WERI-Rb-1 (cell line): ENCODE measurements around the gene KCNN3.

Experiments used
- DNase-seq: peaks from one replicate; pipeline ENCODE4 v3.0.0-alpha.2; 2020
- H3K27ac ChIP-seq: fragments of 250-450 bp; sonication (Bioruptor Pico); 2 replicates; pipeline ENCODE4 v1.5.1; 2020; ENCODE audit warnings: mild to moderate bottlenecking, moderate library complexity
- H3K27me3 ChIP-seq: fragments of 250-450 bp; sonication (Bioruptor Pico); 2 replicates; pipeline ENCODE4 v1.5.1; 2021; ENCODE audit warnings: mild to moderate bottlenecking, low read depth, moderate library complexity; ENCODE audit not compliant: insufficient read depth, severe bottlenecking
- H3K36me3 ChIP-seq: fragments of 250-450 bp; sonication (Bioruptor Pico); 2 replicates; pipeline ENCODE4 v1.5.1; 2020; ENCODE audit warnings: mild to moderate bottlenecking, moderate library complexity
- H3K4me3 ChIP-seq: 2 replicates; pipeline ENCODE4 v1.5.1; 2011; ENCODE audit warnings: low read depth, mild to moderate bottlenecking, control low read depth, low read length
- H3K9me3 ChIP-seq: fragments of 250-450 bp; sonication (Bioruptor Pico); 2 replicates; pipeline ENCODE4 v1.5.1; 2021; ENCODE audit warnings: mild to moderate bottlenecking, moderate library complexity; ENCODE audit not compliant: severe bottlenecking
- TF ChIP-seq, protein P1 (sequence below): IDR thresholded peaks from 2 replicates; pipeline ENCODE4 v1.5.1; 2011; ENCODE audit warnings: low read depth, mild to moderate bottlenecking, control low read depth, inconsistent platforms, low read length

The KCNN3 gene

DNA sequence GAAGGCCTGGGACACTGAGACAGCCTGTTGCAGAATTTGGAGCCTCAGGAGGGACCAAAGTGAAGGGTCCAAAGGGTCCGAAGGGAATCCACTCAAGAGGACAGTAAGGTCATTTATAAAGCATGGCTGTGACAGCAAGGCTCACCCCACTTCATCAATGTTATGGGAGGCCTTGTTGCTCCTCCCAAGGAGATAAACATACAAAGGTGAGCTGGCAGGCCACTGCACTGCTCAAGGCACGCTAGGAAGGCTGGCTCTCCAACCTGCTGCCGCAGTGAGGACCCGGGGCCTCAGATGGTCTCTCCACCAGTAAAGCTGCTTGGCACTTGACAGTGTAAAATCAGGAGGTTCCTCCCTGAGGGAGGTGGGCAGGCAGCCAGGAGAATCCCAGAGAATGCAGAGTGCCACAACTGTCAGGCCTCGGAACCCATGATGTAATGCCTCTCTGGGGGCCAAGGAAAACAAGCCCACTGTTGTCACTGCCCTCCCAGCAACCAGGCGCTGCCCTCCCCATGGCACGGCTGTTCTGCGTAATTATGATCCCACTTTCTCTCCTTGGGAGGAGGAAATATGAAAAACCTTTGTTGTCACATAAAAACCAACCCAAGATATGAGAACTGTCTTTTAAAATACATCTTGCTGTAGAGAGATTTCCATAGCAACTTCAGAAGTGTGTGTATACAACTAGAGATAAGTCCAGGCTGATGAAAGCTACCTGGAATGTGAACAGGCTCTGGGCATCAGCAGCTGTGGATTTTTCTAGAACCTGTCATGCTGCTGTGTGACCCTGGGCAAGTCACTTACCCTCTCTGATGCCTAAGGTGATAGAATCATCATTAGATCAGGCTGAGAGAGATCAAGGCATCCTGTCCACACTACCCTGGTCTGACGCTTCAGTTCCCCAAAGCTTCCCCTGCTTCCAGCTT lies 102.5 kb downstream of the KCNN3 start:
- TF ChIP-seq, protein P1, sequence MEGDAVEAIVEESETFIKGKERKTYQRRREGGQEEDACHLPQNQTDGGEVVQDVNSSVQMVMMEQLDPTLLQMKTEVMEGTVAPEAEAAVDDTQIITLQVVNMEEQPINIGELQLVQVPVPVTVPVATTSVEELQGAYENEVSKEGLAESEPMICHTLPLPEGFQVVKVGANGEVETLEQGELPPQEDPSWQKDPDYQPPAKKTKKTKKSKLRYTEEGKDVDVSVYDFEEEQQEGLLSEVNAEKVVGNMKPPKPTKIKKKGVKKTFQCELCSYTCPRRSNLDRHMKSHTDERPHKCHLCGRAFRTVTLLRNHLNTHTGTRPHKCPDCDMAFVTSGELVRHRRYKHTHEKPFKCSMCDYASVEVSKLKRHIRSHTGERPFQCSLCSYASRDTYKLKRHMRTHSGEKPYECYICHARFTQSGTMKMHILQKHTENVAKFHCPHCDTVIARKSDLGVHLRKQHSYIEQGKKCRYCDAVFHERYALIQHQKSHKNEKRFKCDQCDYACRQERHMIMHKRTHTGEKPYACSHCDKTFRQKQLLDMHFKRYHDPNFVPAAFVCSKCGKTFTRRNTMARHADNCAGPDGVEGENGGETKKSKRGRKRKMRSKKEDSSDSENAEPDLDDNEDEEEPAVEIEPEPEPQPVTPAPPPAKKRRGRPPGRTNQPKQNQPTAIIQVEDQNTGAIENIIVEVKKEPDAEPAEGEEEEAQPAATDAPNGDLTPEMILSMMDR, result no peak
- H3K27me3 ChIP-seq, result peaks cover 21% of the 10 kb centered on the region
- H3K4me3 ChIP-seq, result no peak overlapping the region
- H3K27ac ChIP-seq, result no peak overlapping the region
- no peaks in the 10 kb centered on the region for H3K36me3 ChIP-seq
- no peak for DNase-seq
- no peaks in the 10 kb centered on the region for H3K9me3 ChIP-seq

DNA sequence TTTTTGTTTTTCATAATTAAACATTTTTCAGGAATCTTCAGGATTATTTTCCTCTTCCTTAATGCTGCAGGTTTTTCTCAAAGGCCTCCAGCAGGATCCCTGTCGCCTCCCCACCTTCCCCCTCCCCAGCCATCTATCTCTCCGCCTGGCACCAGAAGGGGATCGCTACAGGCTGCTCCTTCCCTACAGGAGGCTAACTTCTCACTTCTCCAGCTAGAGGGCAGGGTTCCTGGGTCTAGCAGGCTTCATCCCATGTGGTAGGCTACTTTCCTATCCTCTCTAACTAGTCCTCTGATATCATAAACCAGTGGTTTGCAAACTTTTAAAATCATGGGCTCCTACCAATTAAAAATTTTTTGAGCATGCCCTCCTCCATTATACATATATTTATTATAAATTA lies 104.1 kb downstream of the KCNN3 start:
- no peaks in the 10 kb centered on the region for H3K36me3 ChIP-seq
- TF ChIP-seq, protein P1, result peak; percentile 95
- no peaks in the 10 kb centered on the region for H3K9me3 ChIP-seq
- H3K27ac ChIP-seq, result no peak overlapping the region
- peaks cover 37% of the 10 kb centered on the region for H3K27me3 ChIP-seq
- no peak overlapping the region for H3K4me3 ChIP-seq
- peak; percentile 87 for DNase-seq

DNA sequence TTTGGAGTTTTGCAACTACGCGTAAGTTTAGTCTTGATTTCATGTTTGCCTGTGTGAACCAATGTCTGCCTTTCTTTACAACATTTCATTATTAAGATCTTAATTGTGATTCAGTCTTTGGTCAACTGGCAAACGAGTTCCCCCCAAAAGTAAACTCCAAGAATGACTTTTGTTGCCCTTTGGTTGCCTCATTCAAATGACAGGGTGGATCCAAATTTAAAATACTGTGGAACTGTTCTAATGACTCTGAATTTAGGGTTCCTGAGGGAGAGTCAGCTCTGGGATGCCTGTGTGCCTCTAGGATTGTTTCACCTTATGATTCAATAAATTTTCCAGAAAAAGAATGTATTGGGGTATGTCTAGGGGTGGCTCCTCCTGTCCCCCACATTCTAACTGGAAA lies 105.3 kb downstream of the KCNN3 start:
- Histone ChIP-seq H3K27ac (no peak overlapping the region), H3K9me3 (peaks cover 3% of the 10 kb centered on the region), H3K36me3 (no peaks in the 10 kb centered on the region), H3K4me3 (no peak overlapping the region), H3K27me3 (peaks cover 49% of the 10 kb centered on the region)
- TF ChIP-seq, protein P1, result no peak
- DNase-seq, result no peak

DNA sequence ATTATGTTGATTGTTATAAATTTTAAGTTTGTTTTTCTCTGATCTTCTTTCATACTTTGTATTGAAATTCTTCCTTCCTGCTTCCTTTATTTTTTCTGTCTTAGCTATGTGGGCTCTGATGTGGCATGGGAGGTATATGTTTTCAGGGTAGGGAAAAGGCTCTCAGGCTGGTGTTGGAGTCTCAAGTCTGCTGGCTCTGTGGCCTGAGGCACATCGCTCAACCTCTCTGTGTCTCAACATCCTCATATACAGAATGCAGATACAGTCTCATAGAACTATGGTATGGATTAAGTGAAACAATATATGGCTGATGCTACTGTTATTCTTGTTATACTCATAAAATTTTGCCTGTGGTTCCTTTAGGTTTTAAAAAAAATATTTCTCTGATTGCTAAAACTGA lies 105.9 kb downstream of the KCNN3 start:
- TF ChIP-seq, protein P1, result no peak
- no peak for DNase-seq
- Histone ChIP-seq H3K36me3 (no peaks in the 10 kb centered on the region), H3K27ac (no peak overlapping the region), H3K27me3 (peaks cover 55% of the 10 kb centered on the region), H3K4me3 (no peak overlapping the region), H3K9me3 (peaks cover 3% of the 10 kb centered on the region)

DNA sequence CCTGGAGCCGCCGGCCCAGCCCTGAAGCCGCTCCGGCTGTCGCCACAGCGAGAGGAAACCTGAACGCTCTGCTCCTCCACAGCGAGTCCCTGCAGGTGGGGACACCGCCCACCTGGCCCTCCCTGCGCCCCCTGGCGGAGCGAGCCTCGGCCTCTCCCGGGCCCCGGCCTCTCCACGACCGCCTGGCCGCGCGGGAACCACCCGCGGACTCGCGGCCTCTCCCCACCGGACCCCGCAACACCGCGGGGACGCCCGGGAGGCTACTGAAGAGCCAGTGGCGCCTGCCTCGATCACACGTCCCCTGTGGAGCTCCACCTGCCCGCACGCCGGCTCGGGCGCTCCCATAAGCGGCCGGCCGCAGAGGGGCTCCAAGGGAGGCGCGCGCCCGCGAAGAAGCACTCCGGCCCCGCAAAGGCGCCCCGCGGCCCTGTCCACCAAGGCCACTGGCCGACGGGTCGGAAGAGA lies 109.6 kb downstream of the KCNN3 start:
- no peak overlapping the region for H3K27ac ChIP-seq
- H3K27me3 ChIP-seq, result peaks cover 82% of the 10 kb centered on the region
- TF ChIP-seq, protein P1, result peak; percentile 100
- no peaks in the 10 kb centered on the region for H3K36me3 ChIP-seq
- H3K4me3 ChIP-seq, result peak overlapping the region; percentile 53
- peaks cover 3% of the 10 kb centered on the region for H3K9me3 ChIP-seq
- DNase-seq, result peak; percentile 95
